SK-N-SH (cell line): Measurements from ENCODE around the gene LIMS3.
"Not testable (repeated sequence)": the region's sequence is repeated elsewhere in the genome, so short reads cannot be mapped to it uniquely, and the experiment has no call there.

Experiments
- CTCF ChIP-seq: fragments of 200-600 bp; sonication (generic); IDR thresholded peaks from 2 replicates; pipeline ENCODE4 v1.6.1; 2017; ENCODE audit warnings: antibody characterized with exemption, mild to moderate bottlenecking, moderate library complexity
- ELF1 ChIP-seq: IDR thresholded peaks from 2 replicates; pipeline ENCODE4 v1.4.0; 2012
- FOSL2 ChIP-seq: IDR thresholded peaks from 2 replicates; pipeline ENCODE4 v1.4.0; 2012; ENCODE audit warnings: low read depth, mild to moderate bottlenecking, moderate library complexity, borderline replicate concordance
- FOXJ3 ChIP-seq: sonication (generic); formaldehyde crosslinking; IDR thresholded peaks from 2 replicates; pipeline ENCODE4 v1.5.1; 2020; ENCODE audit warnings: mild to moderate bottlenecking, missing genetic modification reagents
- GABPA ChIP-seq: IDR thresholded peaks from 2 replicates; pipeline ENCODE4 v1.4.0; 2012; ENCODE audit warnings: low read depth, mild to moderate bottlenecking
- GATA2 ChIP-seq: sonication (generic); formaldehyde crosslinking; IDR thresholded peaks from 2 replicates; pipeline ENCODE4 v1.5.0; 2020; ENCODE audit warnings: mild to moderate bottlenecking, missing genetic modification reagents
- POLR2AphosphoS5 ChIP-seq: IDR thresholded peaks from 2 replicates; pipeline ENCODE4 v1.6.1; 2012; ENCODE audit warnings: low read depth, low read length
- YY1 ChIP-seq: IDR thresholded peaks from 2 replicates; pipeline ENCODE4 v1.4.0; 2012; ENCODE audit warnings: low read depth, mild to moderate bottlenecking

- TF ChIP-seq POLR2AphosphoS5, CTCF, YY1, GATA2, FOXJ3, FOSL2, ELF1, GABPA: not testable (repeated sequence)
Observed at GRCh38 chr2:109897769-109898461, 573 bp upstream of the LIMS3 start.
